TTC549 (cell line): ENCODE results near the gene NUP42.
"Not testable (repeated sequence)": the region's sequence is repeated elsewhere in the genome, so short reads cannot be mapped to it uniquely, and the experiment has no call there.

Experiments
- FAIRE-seq: peaks from 2 replicates; lab custom pipeline; 2012; peaks lifted over from hg19 to GRCh38; lab: Jason Lieb, UNC

The NUP42 gene

DNA sequence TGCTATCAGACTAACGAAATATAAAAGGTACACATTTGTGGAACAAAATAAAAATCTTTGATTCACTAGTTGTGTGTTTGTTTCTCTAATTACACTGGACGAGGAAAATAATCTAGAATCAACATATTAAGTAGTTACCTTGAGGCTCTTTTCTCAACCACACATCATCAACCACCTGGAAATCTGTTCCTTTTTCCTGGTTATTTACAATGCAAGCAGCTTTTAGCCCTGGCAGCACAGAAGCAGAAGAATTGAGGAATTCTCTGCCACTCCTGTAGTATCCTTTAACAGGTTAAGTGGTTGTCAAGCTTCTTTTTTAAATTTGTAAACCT, 23.7 kb downstream of the NUP42 start:
- no peak for FAIRE-seq

DNA sequence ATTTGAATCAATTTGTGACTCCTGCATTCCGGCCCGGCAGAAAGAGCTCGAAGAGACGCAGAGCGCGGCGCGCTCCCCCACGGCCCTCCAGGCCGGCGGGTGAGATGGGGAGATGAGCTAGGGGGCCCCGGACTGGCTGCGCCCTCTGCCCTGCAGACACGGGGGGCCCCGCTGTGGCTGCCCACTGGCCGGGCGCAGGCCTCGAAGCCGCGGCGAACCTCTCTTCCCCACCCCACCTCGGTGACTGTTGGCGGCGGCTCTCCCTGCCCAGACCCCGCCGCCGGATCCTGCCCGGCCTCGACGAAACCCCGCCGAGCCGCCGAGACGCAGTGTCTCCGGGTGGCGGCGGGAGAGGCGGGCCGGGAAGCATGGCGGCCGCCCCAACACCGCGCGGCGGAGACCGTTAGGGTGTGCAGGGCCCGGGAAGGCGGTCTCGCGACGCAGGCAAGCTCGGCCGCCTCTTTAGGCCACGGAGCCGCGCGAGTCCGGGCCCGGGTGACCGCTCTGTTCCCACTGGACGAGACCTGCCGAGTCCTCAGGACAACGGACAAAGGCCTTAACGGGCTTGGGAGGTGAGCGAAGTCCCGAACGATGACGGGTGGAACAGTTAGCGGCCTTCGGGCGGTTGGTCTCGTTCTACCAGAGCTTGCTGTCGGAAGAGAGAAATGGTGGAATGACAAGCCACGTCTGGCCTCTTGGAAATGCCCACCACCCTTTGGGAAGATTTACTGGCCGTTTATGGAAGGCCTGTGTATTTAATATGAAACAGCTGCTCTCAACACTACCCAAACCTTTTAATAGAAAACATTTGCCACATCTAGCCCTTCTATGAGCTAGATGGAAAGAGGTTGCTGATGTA, 24.3 kb downstream of the NUP42 start:
- no peak for FAIRE-seq

DNA sequence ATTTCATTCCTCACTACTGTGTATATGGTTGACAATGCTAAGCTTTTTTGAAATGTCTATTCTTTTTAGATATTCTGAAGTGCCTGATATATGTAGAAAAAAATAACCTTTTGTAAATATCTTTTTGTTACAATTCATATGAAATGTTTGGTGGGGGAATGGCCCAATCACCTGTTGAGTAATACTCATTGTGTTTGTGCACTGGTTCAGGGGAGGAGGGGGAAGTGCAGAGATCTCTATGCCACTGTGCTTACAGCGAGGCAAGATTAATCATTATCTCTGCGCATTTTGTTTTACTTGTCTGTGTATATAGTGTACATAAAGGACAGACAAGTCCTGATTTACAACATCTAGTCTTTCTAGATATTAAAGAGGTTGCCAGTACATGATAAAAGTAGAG, 25.2 kb downstream of the NUP42 start:
- no peak for FAIRE-seq

DNA sequence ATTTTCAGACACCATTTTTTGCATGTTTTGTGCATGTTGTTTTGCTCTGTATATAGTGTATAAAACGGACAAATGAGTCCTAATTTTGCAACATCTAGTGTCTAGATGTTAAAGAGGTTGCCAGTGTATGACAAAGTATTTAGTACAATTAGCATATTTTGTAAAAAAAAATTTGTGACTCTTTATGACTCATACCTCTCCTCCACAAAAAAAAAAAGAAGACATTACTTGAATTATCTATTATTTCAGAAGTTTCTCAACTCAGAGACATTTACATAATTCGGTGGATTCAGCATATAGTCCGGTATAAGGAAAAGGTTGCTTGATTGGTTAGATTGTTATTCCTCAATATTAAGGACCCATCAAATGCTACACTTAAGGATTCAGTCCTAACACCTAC, 26.0 kb downstream of the NUP42 start:
- FAIRE-seq, result no peak

DNA sequence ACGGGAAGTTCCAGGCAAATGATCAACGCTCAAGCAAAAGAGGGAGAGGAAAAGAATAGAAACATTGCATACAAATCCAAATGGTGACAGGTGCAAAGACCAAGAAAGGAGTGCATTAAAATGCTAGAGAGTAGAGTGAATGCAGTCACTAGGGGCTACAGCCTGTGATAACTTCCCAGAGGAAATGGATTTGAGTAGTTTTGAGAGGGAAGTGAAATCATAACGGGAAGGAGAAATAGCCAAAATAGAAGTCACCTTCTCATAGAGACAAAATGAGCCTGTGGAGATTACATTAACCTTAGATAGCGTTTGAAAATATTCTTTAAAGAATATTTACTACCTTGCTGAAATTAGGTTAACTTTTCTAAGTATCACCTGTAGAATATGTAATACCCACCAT, 26.5 kb downstream of the NUP42 start:
- no peak for FAIRE-seq

DNA sequence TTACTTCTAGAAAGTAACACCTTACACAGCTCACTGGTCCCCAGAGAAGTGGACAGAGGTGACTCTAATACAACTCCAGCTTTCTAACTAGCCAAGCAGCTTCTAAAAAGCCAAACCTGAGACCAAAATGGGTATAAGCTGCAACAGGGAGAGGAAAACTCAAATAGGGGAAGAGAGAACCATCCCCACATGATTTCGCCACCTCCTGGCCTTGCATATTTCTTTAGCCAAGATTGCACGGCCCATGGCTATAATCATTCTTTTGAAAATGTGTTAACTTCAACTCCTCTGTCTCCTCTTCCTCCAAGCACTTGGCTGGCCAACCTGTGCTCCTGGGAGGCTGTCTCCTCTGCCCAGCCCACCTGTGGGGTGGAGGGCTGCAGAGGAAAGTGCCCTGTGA, 28.7 kb downstream of the NUP42 start:
- no peak for FAIRE-seq

DNA sequence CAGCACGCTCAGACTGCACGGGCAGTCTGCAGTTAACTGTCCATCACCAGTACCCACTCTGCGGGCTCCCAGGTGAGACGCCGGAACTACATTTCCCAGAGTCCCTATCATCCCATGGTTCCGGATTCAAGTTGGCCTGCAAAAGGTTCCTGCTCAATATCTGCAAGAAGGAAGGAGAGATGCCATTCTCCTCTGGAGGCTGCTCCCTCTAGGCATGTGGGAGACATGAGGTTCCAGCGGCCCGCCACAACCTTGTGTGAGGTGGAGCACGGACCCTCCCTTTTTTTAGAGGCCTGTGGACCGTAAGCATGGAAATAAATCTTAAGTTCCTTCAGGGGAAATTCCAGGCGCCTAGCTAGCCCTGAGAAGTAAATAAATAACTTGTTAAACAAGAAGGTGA, 29.7 kb downstream of the NUP42 start:
- no peak for FAIRE-seq

DNA sequence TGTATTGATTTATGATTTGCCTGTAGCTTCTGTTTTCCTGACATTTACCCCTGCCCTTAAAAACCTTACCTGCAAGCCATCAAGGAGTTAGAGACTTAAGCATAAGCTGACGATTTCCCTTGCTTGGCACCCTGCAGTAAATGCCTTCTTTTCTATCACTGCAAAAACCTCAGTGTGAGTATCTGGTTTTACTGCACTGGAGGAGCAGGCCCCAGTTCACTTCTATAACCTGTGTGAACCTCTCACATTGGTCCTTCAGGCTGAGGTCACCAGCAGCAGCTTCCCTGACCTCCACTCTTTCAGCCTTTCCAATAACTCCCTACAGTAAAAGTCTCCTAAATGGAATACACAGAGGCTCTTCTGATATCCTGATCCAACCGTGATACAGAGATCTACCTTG, 30.5 kb downstream of the NUP42 start:
- FAIRE-seq, result no peak

DNA sequence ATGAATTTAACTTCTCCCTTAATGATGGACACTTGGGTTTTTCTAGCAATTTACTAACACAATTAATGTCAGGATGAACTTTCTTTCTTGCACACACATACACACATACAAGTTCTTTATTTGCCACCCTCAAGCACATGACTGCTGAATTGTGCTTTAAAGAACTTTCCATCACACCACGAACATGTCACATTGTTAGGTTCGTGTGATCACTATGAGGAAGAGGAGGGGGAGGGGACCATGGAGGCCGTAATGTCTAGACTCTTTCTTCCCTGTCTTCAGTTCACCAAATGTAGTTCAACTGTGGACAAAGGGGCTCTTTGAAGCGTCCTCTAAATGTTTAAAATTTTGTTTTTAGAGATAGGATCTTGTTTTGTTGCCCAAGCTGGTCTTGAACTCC, 31.0 kb downstream of the NUP42 start:
- FAIRE-seq, result no peak

DNA sequence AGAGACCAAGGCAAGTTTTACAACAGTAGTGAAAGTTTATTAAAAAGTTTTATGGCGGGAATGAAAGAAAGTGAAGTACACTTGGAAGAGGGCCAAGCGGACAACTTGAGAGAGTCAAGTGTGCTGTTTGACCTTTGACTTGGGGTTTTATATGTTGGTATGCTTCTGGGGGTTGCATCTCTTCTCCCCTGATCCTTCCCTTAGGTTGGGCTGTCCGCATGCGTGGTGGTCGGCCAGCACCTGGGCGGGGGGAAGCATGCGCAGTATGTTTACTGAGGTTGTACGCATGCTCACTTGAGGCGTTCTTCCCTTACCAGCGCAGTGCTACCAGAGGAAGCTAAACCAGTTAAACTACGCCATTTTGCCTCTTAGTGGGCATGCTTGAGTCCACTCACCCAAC, 31.9 kb downstream of the NUP42 start:
- no peak for FAIRE-seq

DNA sequence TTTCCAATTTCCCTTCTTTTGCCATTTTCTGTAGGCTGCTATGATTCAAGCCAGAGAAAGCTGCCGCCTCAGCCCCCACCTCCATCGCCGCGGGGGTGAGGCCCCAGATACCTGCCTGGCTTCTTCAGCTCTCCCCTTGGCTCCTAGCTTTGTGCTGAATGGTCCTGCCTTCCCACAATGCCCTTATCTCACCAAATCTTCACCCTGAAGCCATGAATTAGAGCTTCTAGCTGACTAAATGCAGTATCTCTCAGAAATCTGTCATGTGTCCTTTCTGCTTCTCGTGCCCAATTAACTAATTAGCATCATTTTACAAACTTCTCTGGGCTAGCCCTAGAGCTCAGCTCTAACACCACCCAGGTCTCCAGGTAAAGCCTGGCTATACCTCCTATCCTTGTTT, 32.6 kb downstream of the NUP42 start:
- FAIRE-seq, result no peak

DNA sequence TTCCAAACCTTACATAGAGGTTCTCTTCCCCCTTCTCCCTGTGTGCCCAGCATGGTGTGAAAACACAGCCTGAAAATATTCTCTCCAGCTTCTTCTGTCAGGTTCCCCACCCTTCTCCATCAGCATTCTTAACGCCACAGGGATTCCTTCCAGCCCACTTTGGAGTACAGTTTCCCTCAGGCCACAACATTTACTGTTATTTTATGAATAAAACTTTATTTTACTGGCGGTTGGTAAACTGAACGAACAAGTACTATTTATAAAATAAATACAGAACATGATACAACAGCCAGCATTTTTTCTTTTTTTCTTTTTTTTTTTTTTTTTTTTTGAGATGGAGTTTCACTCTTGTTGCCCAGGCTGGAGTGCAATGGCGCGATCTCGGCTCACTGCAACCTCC, 33.1 kb downstream of the NUP42 start:
- FAIRE-seq, result no peak

DNA sequence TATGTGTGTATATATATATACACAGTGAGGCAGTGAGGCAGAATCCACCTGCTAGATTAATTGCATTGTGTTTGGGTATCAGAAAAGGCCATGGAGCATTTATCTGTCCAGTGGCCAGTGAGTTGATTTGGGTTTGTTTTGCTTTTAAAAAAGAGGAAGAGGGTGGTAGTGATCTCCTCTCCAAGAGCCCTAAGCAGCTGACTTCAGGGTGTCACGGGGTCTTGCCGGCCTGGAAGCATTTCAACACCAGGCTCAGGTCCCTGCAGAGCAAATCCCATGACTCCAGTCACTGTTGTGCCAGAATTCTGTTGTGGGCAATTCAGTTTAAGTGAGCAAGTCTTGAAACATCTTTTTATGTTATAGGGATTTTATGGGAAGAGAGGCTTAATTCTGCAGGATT, 34.2 kb downstream of the NUP42 start:
- no peak for FAIRE-seq

DNA sequence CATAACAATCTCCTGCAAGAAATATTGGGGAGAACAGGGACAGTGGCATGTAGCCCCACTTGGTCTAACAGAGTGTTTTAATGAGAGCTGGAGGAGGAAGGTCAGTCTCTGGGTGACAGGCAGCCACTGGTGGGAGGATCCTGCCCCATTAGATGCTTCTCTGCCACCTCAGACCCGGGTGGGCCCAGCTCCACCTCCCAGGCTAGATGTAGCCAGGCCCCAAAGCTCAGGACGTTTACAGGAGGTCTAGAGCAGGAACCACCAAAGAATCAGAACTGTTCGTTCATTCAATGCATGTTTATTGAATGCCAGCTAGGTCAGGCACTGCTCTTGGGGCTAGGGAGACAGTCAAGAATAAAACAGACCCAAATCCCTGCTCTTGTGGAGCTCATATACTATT, 36.3 kb downstream of the NUP42 start:
- FAIRE-seq, result no peak

DNA sequence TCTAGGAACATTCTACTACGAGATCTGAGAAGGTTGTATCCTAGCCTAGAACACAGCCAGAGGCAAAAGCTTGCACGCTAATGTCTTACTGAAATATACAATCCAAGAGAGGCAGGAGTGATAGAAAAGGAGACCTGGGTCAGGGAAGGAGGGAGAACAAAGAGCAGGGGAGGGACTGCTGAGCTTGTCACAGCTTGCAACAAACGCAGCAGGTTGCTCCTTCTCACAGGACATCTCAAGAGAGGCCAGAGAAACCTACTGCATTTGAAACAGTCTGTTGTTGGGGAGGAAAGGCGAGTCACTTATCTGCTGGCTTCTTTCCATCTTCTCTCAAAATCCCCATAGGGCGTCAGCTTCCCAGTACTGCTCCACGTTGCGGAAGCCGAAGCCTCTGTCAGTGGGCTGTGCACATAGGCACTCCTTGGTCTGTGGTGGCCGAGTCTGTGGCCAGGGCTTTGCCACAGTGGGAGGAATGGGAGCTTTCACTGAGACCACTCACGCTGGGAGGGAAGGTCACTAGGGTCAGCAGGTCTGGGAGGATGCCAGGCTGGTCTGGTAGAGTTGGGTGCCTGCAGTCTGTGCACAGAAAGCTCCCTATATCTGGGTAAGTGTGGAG, 39.0 kb downstream of the NUP42 start:
- FAIRE-seq, result no peak

DNA sequence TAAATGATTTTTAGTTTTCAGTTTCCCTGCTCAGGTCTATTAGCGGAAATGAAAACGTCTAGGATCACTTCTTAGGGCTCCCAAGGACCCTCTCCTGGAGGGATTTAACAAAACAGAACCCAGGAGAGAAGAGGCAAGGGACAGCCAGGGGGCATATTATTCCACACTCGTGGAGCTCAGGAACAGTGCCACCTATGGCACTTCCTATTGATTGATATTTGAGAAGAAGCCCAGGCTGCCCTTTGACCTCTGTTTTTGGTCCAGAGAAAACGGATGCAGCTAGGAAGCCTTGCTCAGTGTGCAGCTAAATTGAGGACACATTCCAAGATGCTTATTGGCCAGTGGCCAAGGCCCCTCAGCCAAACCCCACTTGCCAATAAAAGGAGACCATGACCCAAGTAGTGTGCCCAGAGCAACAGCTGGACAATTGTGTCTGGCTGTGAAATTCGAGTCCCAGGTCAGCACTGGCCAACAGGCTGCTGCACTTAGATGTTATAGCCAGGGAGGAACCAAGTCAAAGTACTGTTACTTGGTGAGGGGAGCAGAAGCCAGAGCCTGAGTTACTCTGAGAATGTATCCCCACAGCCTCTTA, 40.7 kb downstream of the NUP42 start:
- no peak for FAIRE-seq

DNA sequence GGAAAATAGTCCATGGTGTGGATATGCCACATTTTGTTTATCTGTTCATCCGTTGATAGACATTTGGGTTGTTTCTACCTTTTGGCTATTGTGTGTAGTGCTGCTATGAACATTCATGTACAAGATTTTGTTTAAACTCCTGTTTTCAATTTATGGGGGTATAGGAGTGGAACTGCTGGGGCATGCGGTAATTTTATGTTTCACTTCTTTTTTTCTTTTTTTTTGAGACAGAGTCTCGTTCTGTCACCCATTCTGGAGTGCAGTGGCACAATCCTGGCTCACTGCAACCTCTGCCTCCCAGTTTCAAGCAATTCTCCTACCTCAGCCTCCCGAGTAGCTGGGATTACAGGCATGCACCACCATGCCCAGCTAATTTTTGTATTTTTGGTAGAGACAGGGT, 42.5 kb downstream of the NUP42 start:
- not testable (repeated sequence) for FAIRE-seq

DNA sequence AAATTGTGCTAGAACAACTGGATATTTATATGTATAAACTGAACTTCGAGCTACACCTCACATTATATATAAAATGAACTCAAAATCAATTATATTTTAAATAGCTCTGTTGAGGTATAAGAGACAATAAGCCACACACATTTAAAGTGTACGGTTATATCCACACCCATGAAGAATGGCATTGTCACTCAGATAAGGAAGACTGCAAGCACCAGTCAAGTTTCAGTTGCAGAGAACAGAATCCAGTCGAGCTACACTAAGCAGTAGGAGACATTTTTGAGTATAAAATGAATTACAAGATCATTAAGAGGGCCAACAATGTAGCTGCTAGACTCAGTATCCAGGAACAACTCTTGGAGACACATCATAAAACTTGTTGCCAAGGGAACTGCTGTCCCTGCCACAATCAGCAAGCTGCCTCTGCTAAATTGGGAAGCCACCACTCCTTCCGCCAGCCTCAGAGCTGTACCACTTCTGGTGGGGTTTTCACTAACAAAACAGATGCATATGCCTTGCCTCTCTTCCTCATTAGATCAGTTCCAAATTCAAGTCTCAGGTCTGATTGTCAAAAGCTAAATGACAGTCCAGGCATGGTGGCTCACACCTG, 45.1 kb downstream of the NUP42 start:
- FAIRE-seq, result no peak

DNA sequence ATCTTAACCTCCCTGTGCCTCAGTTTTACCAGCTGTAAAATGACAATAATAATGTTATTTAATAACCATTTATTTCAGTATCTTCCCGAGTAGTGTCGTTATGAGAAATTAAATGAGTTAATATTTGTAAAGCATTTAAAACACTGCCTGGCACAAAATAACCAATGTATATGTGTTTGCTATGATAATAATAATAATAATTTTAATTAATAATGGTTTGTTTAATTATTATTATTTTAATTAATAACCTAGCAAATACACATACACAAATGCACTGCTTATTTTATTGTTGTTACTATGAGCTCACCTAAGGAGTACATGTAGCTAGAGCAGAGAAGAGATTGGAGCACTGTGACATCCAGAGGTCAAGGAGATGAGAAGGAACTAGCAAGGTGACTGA, 46.6 kb downstream of the NUP42 start:
- no peak for FAIRE-seq

DNA sequence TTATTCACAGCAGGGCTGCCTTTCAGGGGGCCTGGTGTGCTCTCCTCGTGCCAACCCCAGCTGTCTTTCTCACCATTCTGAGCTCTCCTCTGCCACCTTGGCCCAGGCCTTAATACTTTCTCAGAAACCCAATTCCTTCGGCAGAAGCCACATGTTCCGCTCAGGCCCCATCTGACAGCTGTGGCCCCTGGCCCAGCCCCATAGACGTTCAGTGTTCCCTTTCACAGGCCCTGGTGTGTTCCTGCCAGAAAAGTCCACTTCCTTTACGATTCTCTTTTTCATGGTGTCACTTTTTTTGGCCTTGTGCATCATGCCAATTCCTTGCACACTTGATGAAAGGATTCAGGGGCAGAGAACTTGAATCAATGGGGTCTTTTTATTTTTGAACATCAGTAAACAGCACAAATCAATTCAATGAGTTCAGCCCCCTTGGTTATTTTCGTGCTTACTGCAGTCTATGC, 48.8 kb downstream of the NUP42 start:
- no peak for FAIRE-seq

DNA sequence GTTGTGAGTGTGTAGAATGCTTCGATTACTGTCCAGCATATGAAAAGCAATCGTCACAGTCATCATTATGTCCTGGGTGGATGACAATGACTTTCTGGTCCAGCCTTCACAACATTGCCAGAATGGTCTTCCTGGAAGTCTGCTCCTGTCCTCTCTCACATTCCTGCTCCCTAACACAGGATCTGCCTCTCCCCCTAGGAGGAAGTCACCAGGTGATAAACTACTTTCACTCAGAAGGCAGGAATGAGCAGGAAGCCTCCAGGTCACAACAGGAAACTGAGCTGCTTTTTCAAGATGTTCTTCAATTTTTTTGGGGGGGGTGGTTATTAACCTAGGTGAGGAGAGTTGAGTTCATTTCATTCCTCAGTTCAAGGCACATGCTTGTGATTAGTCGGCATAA, 51.1 kb downstream of the NUP42 start:
- no peak for FAIRE-seq

DNA sequence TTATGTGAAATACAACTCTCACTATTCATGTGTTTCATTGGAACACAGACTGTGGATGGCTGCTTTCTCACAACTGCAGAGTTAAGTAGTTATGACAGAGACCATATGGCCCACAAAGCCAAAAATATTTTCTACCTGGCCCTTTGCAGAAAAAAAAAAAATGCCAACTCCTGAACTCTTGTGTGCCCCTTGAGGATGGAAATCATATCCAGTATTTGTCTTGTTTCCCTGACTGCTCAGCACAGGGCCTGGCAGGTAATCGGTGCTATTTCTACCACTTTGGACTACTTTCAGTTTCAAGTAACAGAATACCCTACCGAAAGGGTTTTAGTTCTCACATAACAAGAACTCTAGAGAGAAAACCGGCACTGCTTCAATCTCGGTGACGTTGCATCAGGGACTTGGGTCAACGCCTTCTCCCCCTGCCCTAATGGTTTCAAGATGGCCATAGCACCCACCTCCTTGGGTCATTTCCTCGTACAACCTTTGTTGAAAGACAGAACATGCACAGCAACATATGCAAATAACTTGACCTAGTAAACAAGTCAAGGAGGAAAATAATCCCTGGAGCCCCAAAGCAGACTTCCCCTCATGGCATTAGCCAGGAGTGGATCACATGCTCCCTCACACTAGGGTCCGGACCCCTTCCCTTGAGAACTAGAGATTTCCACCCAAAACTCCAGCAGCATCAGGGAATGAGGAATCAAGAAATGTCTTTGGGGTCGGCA, 52.9 kb downstream of the NUP42 start:
- no peak for FAIRE-seq

DNA sequence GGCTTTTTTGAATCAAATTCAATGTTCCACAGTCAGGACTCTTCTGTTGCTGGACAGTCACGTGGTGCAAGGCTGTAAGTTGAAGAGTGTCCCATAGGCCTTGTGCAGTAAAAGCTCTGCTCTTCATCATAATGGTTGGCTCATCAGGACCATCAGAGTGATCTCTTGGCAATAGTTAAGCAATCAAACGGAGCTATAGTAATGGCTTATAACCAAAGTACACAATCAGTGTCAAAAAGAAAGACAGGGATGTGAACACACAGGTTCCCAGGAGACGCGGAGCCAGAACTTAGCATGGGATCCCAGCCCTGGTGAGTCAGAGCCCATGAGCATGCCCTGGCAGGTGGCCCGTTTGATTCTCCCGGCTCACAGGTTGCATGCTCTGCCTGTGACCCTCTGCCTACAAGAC, 54.0 kb downstream of the NUP42 start:
- FAIRE-seq, result no peak
